ENCODE data around the gene DTNBP1.

- no peak for TF ChIP-seq TAF1 (IDR thresholded peaks at IDR 0.05; ENCODE audit: borderline replicate concordance, insufficient read depth, low read length)
- TF ChIP-seq REST (IDR thresholded peaks at IDR 0.05; ENCODE audit: insufficient read depth in 1 of 2, low read depth in 2 of 2, low read length in 2 of 2) = no peak
- TF ChIP-seq SIN3A (IDR thresholded peaks at IDR 0.05; ENCODE audit: borderline replicate concordance, insufficient read depth, low read length) = no peak
Observed at GRCh38 chr6:15512721-15513120, 150.1 kb downstream of the DTNBP1 start.

Data from PFSK-1 (cell line).